Raji (cell line): ENCODE data around the gene DCUN1D2.

ENCODE experiments used
- POLR2A ChIP-seq: IDR thresholded peaks from 2 replicates; pipeline ENCODE4 v1.6.1; 2011; ENCODE audit warnings: low read depth, low read length, control low read depth; ENCODE audit not compliant: insufficient read depth

Gene DCUN1D2

DNA sequence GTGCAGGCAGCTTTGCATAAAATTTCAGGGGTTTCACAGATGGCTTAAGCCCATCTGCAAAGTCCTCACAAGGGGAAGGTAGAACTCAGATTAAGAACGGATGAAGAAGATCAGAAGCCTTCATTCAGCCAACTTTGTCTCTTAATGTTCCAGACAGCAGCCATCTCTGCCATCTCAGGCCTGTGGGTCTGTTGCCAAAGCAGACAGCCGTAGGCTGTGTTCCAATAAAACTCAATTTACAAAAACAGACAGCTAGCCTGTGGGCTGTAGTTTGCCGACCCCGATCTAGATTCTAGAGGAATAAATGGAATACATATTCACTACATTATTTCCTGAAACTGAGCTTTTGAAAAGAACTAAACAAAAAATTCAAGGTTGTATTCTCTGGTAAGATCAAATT, 3.8 kb downstream of the DCUN1D2 start:
- no peak for TF ChIP-seq POLR2A

DNA sequence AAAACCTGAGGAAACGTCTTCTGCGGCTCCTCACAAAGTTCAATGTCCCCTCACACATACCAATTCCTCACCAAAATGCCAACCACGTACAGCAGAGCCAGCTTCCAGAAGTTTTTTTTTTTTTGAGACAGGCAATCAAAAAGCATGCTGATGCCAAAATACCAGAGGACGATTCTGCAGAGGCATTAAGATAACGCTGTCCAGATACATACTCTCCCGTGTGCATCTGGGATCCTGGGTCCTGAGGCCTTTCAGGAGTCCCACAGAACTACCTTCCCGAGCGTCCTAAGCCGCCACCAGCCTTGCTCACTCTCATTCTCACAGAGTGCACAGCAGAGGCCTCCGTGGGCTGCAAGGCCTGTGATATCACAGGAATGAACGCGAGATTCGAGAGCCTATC, 5.0 kb downstream of the DCUN1D2 start:
- no peak for TF ChIP-seq POLR2A

DNA sequence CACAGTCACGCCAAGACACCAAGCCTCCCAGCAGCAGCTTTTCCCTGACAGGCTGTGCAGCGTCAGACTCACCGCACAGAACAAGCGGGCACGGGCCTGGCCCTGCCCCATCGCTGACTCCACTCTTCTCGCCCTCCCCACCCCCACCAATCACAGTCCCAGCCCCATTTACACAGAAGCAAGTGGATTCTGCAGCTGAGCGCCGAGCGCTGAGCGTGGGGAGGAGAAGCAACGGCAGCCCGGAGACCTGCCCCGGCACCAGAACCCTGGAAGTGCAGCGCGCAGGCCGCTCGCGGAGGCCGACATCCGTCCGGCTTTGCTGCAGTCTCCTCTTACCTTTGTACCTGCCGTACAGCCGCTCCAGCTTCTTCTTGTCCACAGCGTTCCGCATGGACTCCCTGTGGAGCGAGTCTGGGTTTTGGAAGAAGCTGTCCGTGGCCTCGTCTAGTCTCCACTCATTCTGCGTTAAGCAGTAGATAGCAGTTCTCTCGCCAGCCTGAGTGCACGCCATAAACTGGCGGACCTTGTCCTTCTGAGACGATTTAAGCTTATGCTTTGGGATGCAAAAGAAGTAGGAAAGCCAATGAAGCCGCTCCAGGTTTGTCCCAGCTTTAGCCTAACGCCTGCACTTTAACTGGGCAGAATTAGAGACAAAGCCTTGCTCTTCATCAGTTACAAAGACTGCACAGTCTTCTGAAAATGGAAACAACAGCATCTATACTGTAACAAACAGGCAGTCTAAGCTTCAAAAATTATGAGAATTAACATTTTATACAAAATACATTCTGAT, 6.8 kb downstream of the DCUN1D2 start:
- TF ChIP-seq POLR2A, result no peak

DNA sequence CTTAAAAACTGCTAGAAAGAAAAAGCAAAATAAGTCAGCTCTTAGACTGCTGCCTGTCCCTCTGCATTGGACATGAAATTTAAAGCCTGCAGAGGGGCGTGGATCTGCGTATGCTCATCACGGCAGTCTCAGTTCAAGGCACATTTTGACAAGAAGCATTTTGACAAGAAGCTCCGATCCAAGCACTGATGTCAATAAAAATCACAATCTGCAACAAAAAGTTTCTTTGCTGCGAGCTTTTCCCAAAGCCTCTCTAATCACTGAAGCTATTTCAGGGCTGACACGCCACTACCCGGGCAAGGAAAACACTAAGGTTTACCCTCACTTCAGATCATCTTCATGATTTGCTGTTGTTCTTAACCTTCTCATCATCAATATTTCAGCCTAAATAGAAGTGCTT, 7.4 kb downstream of the DCUN1D2 start:
- TF ChIP-seq POLR2A, result no peak

DNA sequence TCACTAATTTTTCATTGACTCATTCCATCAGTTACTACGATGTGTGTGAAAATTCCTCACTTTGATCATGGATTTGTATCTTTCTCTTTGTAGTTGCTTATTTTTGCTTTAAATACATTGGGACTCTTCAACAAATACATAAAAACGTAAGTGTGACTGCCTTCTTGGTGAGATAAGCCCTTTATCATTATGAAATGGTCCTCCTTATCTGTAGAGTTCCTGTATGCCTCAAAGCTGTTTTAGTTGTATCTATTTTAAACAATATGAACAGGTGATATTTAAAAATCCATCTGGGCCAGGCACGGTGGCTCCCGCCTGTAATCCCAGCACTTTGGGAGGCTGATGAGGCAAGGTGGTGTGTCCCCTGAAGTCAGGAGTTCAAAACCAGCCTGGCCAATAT, 11.3 kb downstream of the DCUN1D2 start:
- TF ChIP-seq POLR2A, result no peak

DNA sequence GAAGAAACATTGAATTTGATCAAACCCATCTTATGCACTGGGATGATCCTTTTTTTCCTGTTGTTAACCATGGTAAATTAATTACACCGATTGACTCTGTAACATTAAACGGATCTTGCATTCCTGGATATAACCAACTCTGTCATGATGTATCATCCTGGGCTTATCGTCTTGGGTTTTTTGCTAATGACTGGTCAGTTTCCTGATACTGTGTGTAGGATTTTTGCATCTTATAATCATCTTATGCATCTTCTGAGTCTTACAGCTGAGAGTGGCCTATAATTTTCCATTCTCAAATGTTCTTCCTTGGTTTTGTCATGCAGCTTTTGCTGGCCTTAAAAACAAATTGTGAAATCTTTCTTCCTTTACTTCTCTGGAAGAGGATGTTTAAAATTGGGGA, 12.8 kb downstream of the DCUN1D2 start:
- TF ChIP-seq POLR2A, result no peak

- TF ChIP-seq POLR2A, result no peak
These were observed 13.7 kb downstream of the DCUN1D2 start for GRCh38 chr13:113476811-113477210.

DNA sequence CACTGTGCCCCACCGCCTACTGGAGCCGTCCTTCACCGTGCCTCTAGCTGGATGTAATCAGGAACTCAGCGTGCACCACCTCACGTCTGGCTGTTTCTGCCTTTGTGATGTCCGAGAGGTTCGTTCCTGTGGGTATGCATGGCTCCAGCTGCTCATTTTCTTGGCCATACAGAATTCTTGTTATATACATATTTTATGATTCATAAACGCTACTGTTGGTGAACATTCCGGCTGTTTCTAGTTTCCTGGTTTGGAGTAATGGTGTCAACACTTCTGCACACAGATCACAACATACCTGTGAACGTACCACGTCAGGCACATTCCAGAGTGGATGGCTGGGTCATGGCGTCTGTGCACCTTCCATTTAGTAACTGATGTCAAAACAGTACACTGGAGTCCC, 14.6 kb downstream of the DCUN1D2 start:
- TF ChIP-seq POLR2A, result no peak

GRCh38 chr13:113475280-113475679, 15.2 kb downstream of the DCUN1D2 start:
- TF ChIP-seq POLR2A, result no peak

- TF ChIP-seq POLR2A, result no peak
These were observed 16.3 kb downstream of the DCUN1D2 start for GRCh38 chr13:113474179-113474578.

- TF ChIP-seq POLR2A, result no peak
These were observed 18.0 kb downstream of the DCUN1D2 start for GRCh38 chr13:113472355-113473025.

DNA sequence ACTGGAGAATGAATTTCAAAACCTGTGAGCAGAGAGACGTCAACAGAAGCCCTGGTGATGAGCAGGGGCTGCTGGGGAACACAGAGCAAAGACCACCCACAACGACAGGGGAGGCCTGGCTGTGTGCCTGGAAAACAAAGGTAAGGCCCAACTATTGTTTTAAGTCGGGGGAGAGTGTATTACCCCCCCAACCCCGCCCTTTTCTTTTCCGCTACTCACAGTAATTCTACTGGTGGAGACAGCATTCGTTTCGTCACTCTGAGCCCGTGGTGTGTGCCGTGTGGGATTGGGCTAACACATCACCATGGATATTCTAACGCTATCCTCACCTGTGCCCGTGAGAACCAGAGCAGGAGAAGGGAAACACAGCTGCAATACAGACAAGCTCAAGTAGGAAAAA, 18.7 kb downstream of the DCUN1D2 start:
- no peak for TF ChIP-seq POLR2A

DNA sequence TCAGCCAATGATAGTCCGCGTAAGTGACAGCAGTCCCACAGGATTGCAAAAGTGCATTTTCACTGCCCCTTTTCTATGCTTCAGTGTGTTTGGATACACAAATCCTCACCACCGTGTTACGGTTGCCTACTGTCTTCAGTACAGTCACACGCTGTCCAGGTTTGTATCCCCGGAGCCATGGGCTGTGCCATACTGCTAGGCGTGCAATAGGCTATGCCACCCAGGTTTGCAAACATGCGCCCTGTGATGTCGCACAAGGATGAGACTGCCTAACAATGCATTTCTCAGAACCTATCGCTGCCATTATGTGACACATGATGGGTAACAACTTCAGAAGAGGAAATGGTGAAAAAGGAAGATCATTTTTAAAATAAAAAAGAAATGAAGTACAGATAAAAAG, 20.4 kb downstream of the DCUN1D2 start:
- no peak for TF ChIP-seq POLR2A

- TF ChIP-seq POLR2A, result no peak
These were observed 20.9 kb downstream of the DCUN1D2 start for GRCh38 chr13:113469582-113469981.

- no peak for TF ChIP-seq POLR2A
These were observed 21.9 kb downstream of the DCUN1D2 start for GRCh38 chr13:113468472-113469201.

DNA sequence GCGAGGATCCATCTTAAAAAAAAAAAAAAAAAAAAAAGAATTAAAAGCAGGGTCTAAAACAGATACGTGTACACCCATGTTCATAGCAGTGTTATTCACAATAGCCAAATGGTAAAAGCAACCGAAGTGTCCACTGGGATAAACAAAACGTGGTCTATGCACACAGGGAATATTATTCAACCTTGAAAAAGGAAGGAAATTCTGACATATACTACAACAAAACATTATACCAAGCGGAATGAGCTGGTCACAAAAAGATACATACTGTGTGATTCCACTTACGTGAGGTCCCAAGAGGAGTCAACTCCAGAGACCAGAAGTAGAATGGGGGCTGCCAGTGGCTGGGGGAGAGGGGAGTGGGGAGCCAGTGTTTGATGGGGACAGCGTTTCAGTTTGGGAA, 22.5 kb downstream of the DCUN1D2 start:
- TF ChIP-seq POLR2A, result no peak
